MM.1S (cell line): ENCODE data around the gene POU2AF2.

Source experiments
- DNase-seq: peaks from one replicate; pipeline ENCODE4 v3.0.0-alpha.2; 2015
- H2AFZ ChIP-seq: fragments of 300-600 bp; sonication (generic); 2 replicates; pipeline ENCODE4 v1.6.0; 2016; ENCODE audit warnings: antibody characterized with exemption, low read length
- H3F3A ChIP-seq: fragments of 300-600 bp; sonication (generic); 2 replicates; pipeline ENCODE4 v1.6.1; 2016; ENCODE audit warnings: mild to moderate bottlenecking, antibody characterized with exemption, low read length, moderate library complexity, mixed read lengths; ENCODE audit not compliant: insufficient read depth
- H3K27ac ChIP-seq: fragments of 300-600 bp; sonication (generic); 2 replicates; pipeline ENCODE4 v1.5.1; 2016; ENCODE audit warnings: mild to moderate bottlenecking, low read length
- H3K27me3 ChIP-seq: fragments of 300-600 bp; sonication (generic); replicated peaks from 2 replicates; pipeline ENCODE4 v1.6.0; 2016; ENCODE audit warnings: low read length; ENCODE audit not compliant: insufficient read depth
- H3K36me3 ChIP-seq: fragments of 300-600 bp; sonication (generic); replicated peaks from 2 replicates; pipeline ENCODE4 v1.6.1; 2016; ENCODE audit warnings: mild to moderate bottlenecking, low read length, mixed read lengths; ENCODE audit not compliant: insufficient read depth
- H3K4me1 ChIP-seq: fragments of 300-600 bp; sonication (generic); 2 replicates; pipeline ENCODE4 v1.6.1; 2016; ENCODE audit warnings: low read length, mixed read lengths
- H3K4me2 ChIP-seq: fragments of 300-600 bp; sonication (generic); 2 replicates; pipeline ENCODE4 v1.6.0; 2016; ENCODE audit warnings: low read depth, low read length
- H3K4me3 ChIP-seq: fragments of 300-600 bp; sonication (generic); 2 replicates; pipeline ENCODE4 v1.5.1; 2016; ENCODE audit warnings: low read length, mixed read lengths
- H3K79me2 ChIP-seq: fragments of 300-600 bp; sonication (generic); 2 replicates; pipeline ENCODE4 v1.6.1; 2016; ENCODE audit warnings: mixed run types, low read length, mixed read lengths
- H3K9ac ChIP-seq: fragments of 300-600 bp; sonication (generic); 2 replicates; pipeline ENCODE4 v1.6.1; 2016; ENCODE audit warnings: low read length, mixed read lengths
- H3K9me2 ChIP-seq: fragments of 300-600 bp; sonication (generic); replicated peaks from 2 replicates; pipeline ENCODE4 v1.6.1; 2016; ENCODE audit warnings: mild to moderate bottlenecking, low read length, mixed read lengths; ENCODE audit not compliant: insufficient read depth
- H3K9me3 ChIP-seq: fragments of 300-600 bp; sonication (generic); replicated peaks from 2 replicates; pipeline ENCODE4 v1.6.1; 2016; ENCODE audit warnings: mild to moderate bottlenecking, low read length, mixed read lengths; ENCODE audit not compliant: insufficient read depth
- H4K20me1 ChIP-seq: fragments of 300-600 bp; sonication (generic); 2 replicates; pipeline ENCODE4 v1.6.1; 2016; ENCODE audit warnings: mild to moderate bottlenecking, low read length, moderate library complexity, mixed read lengths; ENCODE audit not compliant: insufficient read depth
- CTCF ChIP-seq: fragments of 300-600 bp; sonication (generic); IDR thresholded peaks from 2 replicates; pipeline ENCODE4 v1.5.1; 2016; ENCODE audit warnings: antibody characterized with exemption, low read length, mixed read lengths
- EZH2 ChIP-seq: fragments of 300-600 bp; sonication (generic); optimal IDR thresholded peaks from 2 replicates; pipeline ENCODE3; 2017; ENCODE audit warnings: low read depth, mild to moderate bottlenecking, antibody characterized with exemption, low read length, mixed read lengths
- EZH2phosphoT487 ChIP-seq: fragments of 300-600 bp; sonication (generic); IDR thresholded peaks from 2 replicates; pipeline ENCODE4 v1.6.1; 2018; ENCODE audit warnings: antibody characterized with exemption, low read length

POU2AF2 gene

DNA sequence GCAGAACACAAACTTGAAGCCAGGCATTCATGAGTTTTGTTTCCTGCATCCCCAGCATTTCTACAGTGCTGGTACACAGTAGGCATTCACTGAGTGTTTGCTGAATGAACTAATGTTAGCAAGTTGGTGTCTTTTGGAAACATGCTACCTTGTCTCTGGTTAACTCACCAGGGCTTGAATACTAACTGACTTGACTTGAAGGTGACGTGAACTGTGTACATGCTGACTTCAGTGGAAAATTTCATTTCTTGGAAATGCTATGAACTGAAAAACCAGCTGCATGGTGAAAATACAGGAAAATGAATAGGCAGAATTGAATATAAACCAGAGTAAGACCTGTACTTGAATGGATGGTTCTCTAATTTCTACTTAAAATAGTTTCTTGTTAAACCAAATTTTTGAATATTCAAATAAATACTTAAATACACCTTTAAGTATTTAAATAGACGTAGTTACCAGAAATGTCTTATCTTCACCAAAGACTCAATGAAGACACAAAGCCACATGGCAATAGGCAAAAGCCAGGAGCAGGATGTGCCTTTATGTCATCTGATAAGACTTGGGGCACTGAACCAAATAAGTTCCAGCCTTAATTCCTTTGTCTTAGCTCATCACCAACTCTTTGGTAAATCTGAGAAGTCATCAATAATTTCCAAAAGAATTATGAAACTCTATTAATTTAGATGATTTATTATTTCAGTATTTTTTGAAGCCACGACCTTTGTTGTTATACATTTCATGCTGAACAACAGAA is 39.7 kb upstream of the POU2AF2 start:
- no peaks in the 10 kb centered on the region for H3K36me3 ChIP-seq
- H3K9me3 ChIP-seq = no peaks in the 10 kb centered on the region
- TF ChIP-seq EZH2phosphoT487 = no peak
- no peak for TF ChIP-seq EZH2
- TF ChIP-seq CTCF = no peak
- no peaks in the 10 kb centered on the region for H3K27me3 ChIP-seq
- H3K79me2 ChIP-seq = no peaks in the 10 kb centered on the region
- H4K20me1 ChIP-seq = no peaks in the 10 kb centered on the region
- no peaks in the 10 kb centered on the region for H3K9me2 ChIP-seq
- H3K9ac ChIP-seq = no peak overlapping the region
- peaks cover 9% of the 10 kb centered on the region; the same call in 1 of the 2 replicates for H3F3A ChIP-seq
- no peak overlapping the region for H3K4me2 ChIP-seq
- DNase-seq = no peak
- H3K4me3 ChIP-seq = no peak overlapping the region
- H3K4me1 ChIP-seq = peaks cover 15% of the 10 kb centered on the region
- H3K27ac ChIP-seq = no peak overlapping the region
- no peak overlapping the region for H2AFZ ChIP-seq

- no peaks in the 10 kb centered on the region for H3K27me3 ChIP-seq
- H4K20me1 ChIP-seq = no peaks in the 10 kb centered on the region
- no peaks in the 10 kb centered on the region for H3K9me2 ChIP-seq
- H3K79me2 ChIP-seq = no peaks in the 10 kb centered on the region
- no peak for TF ChIP-seq CTCF
- no peak for TF ChIP-seq EZH2
- no peak for TF ChIP-seq EZH2phosphoT487
- H3K4me3 ChIP-seq = no peak overlapping the region
- no peaks in the 10 kb centered on the region for H3K9me3 ChIP-seq
- no peak overlapping the region for H3K4me2 ChIP-seq
- no peak for DNase-seq
- H3K9ac ChIP-seq = no peak overlapping the region
- H3K27ac ChIP-seq = no peak overlapping the region
- peaks cover 9% of the 10 kb centered on the region; the same call in 1 of the 2 replicates for H3F3A ChIP-seq
- H3K36me3 ChIP-seq = no peaks in the 10 kb centered on the region
- no peak overlapping the region for H2AFZ ChIP-seq
- H3K4me1 ChIP-seq = peaks cover 15% of the 10 kb centered on the region
Measured at GRCh38 chr11:111206472-111206871, 39.1 kb upstream of the POU2AF2 start.

DNA sequence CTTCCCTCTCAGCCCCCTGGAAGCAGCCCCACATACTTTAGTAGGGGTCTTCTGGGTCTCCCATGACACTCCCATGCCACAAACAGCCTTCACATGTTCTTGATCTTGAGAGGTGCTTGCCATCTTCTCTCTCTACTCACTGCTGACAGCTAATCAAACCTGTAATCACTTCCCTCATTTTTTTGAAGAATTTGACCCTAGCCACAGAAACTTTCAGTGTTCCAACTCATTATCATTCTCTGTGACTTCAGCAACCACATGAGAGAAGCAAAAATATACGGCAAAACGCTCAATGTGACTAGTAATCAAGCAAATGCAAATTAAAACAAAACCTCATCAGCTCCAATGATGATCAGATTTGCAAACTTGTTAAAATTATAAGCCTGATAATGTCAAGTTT is 38.3 kb upstream of the POU2AF2 start:
- H3K36me3 ChIP-seq = no peaks in the 10 kb centered on the region
- peaks cover 15% of the 10 kb centered on the region for H3K4me1 ChIP-seq
- H3K4me3 ChIP-seq = peak overlapping the region; percentile 2; the same call in 1 of the 2 replicates
- peaks cover 9% of the 10 kb centered on the region; the same call in 1 of the 2 replicates for H3F3A ChIP-seq
- no peaks in the 10 kb centered on the region for H4K20me1 ChIP-seq
- H3K9ac ChIP-seq = no peak overlapping the region
- no peaks in the 10 kb centered on the region for H3K9me2 ChIP-seq
- H3K27ac ChIP-seq = peak overlapping the region; percentile 7; the same call in 1 of the 2 replicates
- TF ChIP-seq CTCF (no peak), EZH2 (no peak), EZH2phosphoT487 (no peak)
- H3K27me3 ChIP-seq = no peaks in the 10 kb centered on the region
- H3K4me2 ChIP-seq = peak overlapping the region; percentile 48
- DNase-seq = peak; percentile 73
- no peaks in the 10 kb centered on the region for H3K9me3 ChIP-seq
- H2AFZ ChIP-seq = no peak overlapping the region
- no peaks in the 10 kb centered on the region for H3K79me2 ChIP-seq
